NOMO-1 (cell line): ENCODE results near the gene FOXN1.

Experiments used
- DNase-seq, 2 experiments: peaks; one replicate each; lab custom pipeline; 2025; ENCODE audit not compliant: unreplicated experiment in 2 of 2; lab: John Stamatoyannopoulos, UW

FOXN1 gene

DNA sequence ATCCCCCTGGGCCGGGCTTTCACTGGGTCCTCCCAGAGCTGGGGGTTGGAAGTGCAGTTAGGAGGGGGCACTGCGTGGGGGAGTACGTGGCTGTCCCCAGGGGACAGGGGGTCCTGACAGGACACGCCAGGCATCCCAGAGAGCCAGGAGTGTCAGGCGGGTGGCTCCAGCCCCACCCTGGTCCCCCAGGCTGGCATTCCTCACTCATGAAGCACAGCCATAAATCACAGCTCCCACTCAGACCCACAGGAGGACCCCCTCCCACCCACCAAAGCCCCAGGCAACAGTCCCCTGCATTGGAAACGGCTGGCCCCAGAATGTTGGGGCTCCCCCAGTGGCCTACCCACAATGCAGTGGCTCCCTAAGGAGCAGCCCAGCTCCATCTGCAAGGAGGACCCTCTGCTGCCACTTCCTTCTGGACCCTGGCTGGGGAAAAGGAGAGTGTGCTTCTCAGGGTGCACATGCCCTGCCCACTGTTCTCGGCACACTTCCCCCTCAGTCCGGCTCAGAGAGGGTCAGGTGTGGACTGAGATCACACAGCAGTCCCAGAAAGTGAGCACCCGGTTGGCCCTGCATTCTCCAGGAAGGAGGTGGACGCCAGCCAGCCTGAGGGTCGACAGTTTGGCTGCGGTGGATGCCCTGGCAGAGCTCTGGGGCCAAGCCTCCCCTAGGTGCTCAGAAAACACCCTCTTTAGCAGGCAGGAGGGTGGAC, 7.3 kb upstream of the FOXN1 start:
- DNase-seq: no peak

DNA sequence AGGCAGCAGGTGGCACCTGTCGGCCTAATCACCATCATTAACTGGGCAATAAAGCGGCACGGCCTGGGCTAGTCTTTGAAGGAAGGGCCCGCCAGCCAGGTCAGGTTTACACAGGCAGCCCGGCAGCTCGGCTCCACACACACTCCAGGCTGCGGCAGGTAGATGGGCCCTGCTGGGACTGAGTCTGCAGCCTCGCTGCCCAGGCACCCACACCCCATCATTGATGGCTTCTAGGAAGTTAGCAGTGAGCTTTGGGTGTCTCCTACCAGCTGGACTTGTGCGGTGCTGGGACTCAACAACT, 6.8 kb upstream of the FOXN1 start:
- no peak for DNase-seq

DNA sequence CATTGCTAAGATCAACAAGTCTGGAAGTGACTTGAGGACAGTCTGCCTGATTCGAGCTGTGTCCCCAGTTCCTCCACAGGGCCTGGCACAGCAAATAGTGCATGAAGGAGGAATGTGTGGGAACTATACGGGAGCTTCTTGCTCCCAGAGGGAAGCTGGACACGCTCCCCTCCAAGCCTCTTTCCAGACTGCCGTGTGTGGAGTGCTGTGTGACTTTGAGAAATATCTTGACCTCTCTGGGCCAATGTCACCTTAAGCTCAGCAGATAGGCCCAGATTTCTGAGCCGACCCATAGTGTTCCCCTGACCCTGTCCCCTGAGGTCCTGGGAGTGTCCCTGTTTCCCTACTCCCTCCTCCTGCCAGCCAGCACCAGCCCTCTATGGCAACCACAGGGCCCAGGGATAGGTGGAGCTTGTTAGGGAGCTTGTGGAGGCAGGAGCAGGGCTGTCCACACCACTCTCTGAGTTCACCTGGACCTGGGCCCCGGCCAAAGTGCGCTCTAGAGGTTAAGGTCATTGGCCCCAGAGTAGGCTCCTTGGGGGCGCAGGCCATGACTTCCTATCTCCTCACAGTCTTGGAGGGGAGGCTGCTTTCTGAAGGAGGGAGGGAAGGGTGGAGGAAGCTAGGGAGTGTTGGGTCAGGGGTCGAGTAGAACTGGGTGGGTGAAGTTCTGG, 6.3 kb upstream of the FOXN1 start:
- no peak for DNase-seq

DNA sequence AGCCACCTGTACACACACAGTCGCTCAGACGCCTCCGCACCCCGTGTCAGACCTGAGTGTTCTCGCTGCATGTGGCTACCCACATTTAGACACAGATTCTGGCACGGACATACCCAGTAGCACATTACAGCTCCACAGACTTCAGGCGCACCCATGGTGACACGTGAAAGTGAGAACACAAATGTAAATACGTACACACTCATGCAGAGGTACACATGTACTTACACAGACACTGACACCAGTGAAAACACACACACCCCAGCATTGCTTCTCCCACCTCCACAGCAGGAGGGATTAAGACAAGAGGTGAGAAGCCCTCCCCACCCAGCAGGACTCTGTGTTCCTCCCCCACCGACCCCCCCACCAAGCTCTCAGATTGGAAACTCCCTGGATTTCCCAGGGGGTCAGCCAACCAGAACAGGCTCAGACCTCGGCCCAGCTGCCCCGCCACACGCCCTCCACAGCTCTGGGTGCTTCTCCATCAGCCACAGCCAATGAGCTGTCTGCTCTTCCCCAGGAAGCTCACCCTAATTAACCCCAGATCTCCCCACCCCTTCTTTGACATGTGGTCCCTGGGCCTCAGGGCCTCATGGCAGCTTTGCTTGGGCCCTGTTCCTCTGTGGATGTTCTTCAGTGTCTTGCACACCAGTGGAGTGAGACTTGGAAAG, 5.3 kb upstream of the FOXN1 start:
- no peak for DNase-seq

DNA sequence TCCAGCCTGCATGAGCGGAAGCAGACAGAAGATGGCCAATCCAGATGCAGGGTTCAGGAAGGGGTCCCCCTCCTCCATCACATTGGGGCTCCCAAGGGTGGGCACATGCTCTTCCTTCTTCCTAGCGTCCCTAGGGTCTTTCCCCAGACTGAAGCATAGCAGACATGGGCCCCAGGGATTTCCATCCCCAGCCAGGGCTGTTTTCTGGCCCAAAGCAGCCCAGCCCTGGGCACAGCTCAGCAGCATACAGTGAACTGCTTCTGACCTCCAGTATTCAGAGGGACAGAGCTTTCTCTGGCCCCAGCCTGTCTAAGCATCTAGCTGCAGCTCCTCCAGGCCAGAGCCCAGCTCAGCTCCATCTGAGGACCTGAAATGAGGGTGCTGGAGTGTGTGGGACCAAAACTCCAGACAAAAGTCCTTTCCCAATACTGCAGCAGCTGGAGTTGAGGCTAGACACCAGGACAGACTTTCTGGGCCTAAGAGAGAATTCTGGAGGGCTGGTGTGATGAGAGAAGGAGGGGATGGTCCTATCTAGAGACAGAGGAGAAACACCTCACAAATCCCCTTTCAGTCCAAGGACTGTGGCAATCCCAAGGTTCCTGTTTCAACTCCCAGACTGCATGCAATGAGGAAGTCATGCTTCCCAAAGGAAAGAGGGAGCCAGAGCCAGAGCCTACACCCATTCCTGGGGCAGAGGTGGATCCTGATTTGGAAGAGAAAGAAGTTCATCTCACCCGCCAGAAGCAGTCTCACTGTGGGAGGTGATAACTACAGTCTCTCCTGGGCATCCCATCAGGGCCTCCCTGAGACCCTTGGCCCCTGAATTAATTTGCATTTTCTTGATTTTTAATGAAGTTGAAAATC, 4.5 kb upstream of the FOXN1 start:
- DNase-seq: no peak

DNA sequence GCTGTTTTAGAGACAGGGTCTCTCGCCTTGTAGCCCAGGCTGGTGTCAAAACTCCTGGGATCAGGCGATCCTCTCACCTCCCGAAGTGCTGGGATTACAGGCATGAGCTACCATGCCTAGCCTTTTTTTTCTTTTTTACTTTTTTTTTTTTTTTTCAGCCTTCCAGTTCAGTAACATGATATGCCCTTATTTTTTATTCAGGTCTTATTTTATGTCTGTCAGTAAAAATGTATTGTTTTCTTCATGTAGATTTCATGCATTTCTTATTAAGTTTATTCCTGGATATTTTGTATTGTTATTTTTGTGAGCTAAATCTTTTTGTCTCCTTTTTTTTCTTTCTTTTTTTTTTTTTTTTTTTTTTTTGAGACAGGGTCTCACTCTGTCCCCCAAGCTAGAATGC, 2.7 kb upstream of the FOXN1 start:
- no peak for DNase-seq

GRCh38 chr17:28506763-28507487, 777 bp downstream of the FOXN1 start:
- no peak for DNase-seq

GRCh38 chr17:28507567-28508203, 1.5 kb downstream of the FOXN1 start:
- no peak for DNase-seq

DNA sequence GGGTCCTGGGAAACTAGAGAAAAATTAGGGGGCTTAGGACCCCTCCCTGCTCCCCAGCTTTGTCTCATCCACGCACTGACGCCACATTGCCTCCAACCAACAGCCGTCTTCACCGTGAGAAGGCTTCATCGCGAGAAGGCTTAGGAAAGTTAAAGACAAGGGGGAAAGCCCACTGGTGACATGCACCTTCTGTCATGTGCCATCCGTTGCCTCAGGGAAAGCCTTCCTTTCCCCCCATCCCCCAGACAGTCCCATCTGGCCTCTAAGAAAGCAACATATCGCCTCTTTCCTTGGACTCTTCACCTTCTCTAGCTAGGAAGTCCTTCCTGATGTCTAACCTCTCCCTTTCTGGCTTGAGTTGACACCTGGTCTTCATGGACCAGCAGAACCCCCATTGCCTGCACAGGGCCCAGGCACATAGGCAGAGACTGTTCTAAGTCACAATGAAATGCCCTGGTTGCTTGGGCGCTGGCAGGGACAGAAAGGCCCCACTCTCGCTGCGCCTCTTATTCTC, 2.1 kb downstream of the FOXN1 start:
- DNase-seq: no peak

- peak; percentile 25 to 42 for DNase-seq
These were observed 3.6 kb downstream of the FOXN1 start for GRCh38 chr17:28509789-28510188.

GRCh38 chr17:28511858-28512461, 5.8 kb downstream of the FOXN1 start:
- DNase-seq: no peak

DNA sequence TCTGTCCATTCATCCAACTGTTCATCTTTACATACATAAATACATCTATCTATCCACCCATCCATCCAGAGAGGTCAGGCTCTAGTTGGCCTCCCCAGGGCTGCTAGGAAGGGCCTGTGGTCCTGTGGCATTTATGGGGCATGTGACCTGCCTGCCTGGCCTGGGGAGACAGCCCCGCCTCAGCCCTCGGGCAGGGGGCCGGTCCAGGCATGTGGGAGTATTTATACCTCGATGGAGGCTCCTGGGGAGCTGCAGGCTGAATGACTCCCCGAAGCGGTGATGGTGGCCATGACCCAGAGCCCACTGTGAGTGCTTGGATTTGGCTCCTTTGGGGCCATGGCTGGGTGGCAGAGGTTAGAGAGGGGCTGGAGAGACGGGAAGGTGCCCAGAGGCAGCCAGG, 7.3 kb downstream of the FOXN1 start:
- DNase-seq: no peak

DNA sequence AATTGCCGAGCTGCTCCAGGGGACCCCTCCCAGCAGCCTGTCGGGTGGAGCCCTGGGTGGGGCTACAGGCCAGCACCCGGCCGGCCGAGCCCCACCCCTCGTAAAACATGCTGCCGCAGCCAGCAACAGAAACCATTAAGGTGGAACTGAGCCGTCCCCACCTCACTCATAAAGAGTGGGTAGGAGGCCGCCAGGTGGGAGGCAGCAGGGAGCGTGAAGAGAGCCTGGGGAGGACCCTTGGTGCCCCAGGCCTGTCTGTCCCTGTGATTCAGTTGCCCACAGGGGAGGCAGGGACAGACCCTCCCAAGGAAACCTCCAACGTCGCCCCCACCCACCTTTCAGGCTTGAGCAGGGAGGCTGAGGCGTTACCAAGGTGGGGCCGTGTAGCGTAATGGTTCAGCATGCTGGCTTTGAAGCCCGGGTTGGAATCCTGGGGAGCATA, 8.4 kb downstream of the FOXN1 start:
- DNase-seq: no peak

GRCh38 chr17:28515518-28515917, 9.4 kb downstream of the FOXN1 start:
- DNase-seq: no peak

DNA sequence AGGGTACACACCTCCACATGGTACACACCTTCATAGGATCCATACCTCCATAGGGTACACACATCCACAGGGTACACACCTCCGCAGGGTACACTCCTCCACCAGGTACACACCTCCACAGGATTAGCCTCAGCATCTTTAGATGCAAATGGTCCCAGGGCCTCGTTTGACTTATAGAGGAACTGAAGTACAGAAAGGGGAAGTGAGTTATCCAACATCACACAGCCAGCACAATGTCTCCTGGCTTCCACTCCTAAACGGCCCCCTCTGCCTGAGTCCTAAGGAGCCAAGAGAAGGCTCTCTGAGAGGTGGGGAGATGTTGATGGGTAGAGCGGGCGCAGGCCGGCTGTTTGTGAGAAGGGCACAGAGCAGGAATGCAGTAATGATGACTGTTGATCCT, 12.0 kb downstream of the FOXN1 start:
- DNase-seq: peak; percentile 8 to 80

DNA sequence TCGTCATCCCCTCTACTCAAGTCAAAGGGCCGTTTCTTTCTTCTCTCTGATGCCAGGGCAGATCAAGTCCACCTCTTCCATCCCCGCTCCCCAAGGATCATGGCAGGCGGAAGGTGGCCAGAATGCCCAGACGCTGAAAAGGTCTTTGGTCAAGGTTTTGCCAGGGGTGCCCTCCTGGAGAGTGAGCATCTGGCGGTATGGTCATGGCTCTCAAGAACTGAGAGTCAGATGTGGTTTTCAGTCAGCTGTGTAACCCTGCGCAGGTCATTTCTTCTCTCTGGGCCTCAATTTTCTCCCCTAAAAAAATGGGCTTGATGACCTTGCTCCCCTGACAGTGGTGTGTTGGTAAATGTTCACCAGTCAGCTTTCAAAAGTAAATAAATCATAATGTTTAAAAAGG, 12.4 kb downstream of the FOXN1 start:
- no peak for DNase-seq

DNA sequence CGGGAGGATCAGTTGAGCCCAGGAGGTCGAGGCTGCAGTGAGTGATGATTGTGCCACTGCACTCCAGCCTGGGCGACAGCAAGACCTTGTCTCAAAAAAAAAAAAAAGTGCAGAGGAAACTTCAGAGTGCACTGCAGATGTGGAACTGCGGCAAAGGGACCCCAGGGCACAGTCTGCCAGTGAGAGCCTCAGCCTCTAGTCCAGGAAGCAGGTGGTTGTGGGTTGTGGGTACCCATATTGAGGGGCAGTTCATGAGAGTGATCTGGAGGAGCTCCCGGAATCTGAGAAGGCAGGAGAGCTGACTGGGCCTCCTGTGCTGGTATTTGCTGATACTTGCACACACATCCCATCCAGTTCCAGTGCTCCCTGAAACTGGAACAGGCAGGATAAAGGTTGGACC, 13.1 kb downstream of the FOXN1 start:
- DNase-seq: no peak

- no peak for DNase-seq
These were observed 14.5 kb downstream of the FOXN1 start for GRCh38 chr17:28520687-28521086.

- no peak for DNase-seq
These were observed 15.3 kb downstream of the FOXN1 start for GRCh38 chr17:28521311-28522085.
